HG03175 (cell line): ENCODE measurements around the gene NTNG1.

Experiments
- ATAC-seq: cut with Tn5 transposase; IDR thresholded peaks from one replicate; pipeline ENCODE4 v1.9.1; 2021; ENCODE audit warnings: mild to moderate bottlenecking, moderate library complexity; ENCODE audit not compliant: unreplicated experiment

The NTNG1 gene

DNA sequence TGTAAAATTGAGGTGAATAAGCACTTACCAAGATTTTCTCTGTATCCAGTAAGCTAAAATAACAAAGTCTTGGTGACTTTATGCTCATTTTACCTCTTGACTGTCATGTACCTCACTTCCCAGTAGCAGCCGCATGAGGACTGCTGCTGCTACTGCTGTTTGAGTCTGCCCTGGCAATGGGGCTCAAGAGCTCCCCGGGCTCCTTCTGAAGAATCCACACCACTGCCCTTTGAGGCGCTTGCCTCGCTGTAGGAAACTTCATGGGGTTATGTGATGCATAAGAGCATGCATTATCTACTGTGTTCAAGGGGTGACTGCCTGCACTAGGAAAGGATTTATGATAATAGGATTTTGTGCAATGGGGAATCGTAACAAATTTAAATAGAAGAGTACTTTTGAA is 113.5 kb downstream of the NTNG1 start:
- ATAC-seq: no peak

DNA sequence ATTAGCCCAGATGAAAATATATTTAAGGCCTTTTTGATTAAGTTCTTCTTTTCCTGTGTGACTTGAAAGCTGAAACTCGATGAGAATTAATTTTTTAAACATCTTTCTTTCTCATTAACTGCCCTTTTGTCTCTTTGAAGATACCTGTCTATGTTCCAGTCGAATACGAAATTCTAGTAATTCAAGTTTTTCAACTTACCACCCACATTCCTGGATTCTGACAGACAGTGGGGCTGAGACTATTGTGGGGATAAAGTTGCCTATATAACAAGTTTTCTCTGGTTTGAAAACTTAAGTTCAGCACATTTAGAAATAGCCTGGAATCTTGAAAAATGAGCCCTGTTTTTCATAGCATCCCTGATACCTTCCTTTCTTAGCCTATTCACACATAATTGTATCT is 114.6 kb downstream of the NTNG1 start:
- ATAC-seq: no peak

DNA sequence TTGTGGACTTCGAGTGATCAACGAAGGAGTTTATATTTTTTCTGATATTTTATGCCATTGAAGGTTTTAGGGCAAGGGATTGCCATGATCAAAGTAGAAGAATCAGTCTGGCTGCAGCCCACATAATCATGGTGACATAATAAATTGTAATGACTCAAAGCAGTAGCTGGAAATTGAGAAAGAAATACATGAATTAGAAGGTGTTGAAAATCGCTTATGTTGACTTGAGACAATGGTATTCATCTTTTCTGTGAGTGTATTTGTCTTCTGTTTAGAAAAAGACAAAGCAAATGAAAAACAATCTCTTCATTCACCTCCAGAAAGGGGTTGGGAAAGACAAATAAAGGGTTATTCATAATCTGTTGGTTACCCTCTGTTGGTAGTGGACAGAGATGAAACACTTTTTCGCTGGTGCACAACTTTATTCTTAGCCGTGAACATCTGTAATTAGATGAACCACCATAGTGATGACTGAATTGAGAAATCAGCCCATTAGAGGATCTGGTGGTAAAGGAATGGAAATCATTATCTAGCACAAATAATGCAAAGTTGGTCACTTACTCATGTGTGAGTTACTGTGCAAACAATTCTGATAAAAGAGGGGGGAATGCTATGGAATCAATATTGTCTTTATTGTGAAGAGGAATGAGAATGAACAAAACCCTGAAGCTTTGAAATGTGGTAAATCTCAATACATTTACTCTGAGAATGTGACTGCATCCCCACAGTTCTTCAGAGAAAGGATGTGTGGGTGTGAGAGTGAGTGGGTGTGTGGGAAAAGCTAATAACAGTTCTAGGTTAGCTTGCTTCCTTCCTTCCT is 121.8 kb downstream of the NTNG1 start:
- no peak for ATAC-seq

DNA sequence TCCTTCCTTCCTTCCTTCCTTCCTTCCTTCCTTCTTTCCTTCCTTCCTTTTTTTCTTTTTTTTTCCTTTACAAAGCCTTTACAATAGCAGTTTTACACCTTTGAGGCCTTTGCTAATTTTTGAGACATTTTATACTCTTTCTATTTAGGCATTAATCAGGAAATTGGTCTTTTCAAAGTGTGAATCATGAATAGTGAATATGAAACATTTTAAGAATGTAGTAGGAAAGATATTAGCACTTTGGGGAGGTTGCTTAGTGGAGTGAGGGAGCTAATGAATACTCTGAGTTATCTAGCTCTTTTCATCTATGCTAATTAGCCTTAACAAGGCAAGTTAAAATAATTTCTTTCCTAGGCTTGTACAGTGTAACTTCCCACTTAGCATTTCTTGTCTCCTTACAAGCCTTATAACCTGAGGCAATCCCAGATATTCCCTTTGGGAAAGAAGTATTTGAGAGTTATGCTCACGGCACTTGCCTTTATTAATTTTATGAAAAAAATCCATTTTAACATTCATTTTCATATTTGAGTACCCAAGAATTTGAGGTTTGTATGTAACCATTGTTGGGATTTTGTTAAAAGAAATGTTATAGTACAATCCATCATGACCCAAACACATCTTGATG is 122.6 kb downstream of the NTNG1 start:
- no peak for ATAC-seq

- no peak for ATAC-seq
These were observed 123.2 kb downstream of the NTNG1 start for GRCh38 chr1:107264007-107264406.

DNA sequence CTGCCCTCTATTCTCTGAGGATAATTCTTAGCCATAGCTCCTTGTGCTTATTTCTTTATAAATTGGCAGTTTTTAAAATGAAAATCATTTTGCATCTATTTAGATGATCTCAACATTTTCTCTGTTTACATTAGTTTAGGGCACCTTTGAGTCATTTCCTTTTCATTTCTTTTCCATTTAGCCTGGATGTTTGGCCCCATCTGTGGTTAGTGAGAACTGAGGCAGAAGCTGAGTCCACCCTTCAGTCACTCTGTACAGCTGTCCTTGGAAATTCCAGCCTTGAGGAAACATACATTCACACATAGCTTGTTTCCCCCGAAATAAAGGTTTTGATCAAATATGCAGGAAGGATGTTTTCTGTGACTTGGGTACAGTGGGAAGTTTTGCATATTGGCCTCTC is 123.7 kb downstream of the NTNG1 start:
- no peak for ATAC-seq

DNA sequence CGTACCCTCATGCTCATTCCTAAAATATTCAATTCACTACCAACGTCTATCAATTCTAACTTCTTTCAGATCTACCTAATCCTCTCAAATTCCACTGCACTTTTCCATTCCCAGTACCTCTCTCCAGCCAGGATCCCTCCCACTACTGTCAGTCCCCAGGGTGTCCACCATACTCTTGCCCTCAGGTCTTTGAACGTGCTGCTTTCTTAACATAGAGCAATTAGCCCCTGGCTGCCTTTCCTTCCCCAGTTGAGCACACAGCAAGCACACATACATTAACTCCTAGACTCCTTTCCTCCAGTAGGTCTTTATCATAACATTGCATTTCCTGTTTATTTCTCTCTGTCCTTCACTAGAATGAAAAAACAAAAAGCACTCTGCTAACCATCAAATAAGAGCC is 126.7 kb downstream of the NTNG1 start:
- ATAC-seq: no peak

DNA sequence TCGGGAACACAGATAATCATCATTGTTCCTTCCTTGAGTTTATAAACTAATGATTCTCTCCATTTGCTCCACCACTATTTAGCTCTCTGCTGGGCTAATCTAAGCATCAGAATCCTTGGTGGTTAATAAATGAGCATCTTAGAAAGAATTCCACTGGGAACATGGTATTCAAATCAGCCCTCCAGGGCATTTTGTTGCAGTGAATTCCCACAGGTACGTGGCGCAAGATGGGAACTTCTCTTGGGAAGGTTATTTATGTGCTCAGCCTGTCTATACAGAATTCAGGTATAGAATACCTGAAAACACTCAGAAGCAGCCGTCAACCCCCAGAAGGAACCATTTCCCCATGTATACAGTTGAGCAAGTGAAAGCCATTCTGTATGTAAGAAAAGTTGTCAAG is 131.5 kb downstream of the NTNG1 start:
- ATAC-seq: no peak

DNA sequence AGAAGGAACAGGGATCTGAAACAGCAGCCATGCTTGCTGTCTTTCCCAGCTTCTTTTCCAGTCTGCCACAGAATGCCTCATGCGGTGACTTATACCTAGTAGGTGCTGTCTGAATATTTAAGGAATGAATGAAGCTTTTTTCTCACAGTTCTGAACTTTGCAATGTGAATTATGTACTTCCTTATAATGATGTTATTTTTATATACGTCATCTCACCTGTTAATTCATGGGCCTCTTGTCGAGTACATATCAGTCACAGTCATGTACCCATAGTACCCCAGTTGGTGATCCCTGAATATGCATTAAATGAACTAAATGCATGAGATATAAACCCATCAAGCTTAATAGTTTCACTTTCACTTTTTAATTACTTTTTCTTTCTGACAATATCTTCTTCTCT is 132.7 kb downstream of the NTNG1 start:
- ATAC-seq: no peak

GRCh38 chr1:107274227-107274626 is 133.4 kb downstream of the NTNG1 start:
- no peak for ATAC-seq

DNA sequence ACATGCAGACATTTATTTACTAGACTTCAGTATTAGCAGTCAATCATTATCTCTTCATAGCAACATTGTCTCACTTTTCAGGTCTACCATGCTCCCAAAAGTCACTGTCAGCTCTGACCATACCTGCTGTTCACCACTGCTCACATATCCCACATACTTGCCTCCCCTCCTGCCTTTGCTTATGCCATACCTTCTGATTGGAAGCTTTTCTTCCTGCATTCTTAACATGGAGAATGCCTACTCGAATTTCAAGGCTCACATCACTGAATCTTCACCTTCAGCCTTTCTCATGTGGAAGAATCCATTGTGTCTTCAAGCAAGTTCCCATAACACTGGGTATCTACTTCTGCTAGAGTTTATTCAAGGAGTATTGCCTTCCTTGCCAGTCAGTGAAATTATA is 135.4 kb downstream of the NTNG1 start:
- no peak for ATAC-seq

DNA sequence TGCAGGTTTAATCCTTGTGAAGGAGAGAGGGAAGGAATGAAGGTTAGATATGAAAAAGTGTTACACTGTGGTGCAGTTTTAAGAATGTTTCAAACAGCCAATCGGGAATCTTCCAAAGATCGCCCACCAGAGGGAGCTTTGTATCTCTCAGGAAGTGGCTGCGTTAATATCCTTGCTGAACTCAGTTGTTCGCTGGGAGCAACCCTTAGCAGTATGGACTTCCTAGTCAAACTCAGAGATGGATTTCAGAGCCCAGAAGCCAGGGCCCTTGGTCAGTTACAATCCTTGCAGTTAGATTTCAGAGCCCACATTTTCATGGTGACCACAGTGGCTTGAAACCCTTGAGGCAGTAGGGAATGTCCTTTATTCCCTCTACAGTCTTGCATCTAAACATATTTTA is 136.2 kb downstream of the NTNG1 start:
- ATAC-seq: no peak

GRCh38 chr1:107286125-107286524 is 145.3 kb downstream of the NTNG1 start:
- ATAC-seq: no peak

GRCh38 chr1:107291987-107292386 is 151.1 kb downstream of the NTNG1 start:
- no peak for ATAC-seq

DNA sequence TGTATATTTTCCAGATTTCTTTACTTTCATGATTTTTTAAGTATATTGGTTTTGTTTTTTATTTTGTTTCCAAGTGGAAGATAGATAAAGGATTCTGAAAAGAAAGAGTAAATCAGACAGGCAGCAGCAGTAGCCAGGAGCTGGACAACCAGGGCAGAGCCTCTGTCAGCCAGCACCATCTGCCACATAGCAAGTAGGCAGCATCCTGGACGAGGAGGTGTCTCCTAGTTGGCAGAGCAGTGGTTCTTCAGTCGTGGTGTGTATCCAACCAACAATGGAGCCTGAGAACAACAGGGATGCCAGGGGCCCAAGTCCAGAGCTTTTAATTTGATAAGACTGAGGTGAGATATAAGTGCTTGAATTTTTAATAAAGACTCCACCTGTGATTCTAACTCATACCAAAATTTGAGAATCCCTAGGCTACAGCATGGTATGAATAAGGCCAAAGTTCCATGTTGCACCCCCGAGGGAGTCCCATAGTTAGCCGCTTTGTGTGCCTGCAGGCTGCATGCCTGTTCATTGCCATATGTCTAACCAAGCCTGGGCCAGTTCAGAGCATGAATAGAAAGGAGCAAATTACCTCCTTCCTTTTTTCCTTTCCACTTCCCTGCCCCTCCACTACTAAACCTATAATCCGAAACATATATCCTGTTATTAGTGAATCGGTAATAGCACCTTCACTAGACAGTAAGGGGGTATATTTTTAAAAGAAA is 153.2 kb downstream of the NTNG1 start:
- ATAC-seq: no peak

DNA sequence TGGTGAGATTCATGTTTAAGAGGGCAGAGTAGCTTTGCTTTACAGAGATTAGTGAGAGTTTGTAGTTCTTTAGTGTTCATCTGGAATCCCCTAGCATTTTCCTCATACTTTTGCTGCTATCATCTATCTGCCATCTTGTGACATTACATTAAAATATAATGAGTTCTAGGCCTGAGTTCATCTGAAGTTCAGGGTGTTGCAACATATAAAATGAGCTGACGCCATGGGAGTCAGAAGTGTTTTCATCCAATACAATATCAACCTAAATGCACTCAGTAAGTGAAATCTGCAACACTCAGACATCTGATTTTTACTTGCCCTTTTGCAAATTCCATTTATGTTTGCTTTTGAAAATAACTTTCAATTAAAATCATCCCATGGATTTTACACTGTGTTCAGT is 153.8 kb downstream of the NTNG1 start:
- no peak for ATAC-seq

- ATAC-seq: no peak
These were observed 156.8 kb downstream of the NTNG1 start for GRCh38 chr1:107297681-107298080.

DNA sequence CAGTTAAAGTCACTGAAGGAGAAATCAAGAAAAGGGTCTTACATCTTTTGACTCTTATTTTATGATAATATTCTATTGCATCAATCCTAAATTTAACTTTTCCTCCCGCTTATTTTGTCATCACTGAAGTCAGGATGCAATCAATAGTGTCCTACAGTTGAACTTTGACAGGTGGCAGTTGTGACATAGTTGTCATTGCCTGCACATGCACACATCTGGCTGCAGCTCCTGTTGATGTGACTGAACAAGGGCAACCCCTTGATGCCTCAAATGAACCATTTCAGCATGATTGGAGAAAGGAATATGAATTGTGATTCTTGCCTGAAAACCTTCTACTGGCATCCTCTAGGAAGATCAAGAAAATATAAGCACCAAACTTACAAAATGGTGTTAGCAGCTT is 157.7 kb downstream of the NTNG1 start:
- ATAC-seq: no peak

DNA sequence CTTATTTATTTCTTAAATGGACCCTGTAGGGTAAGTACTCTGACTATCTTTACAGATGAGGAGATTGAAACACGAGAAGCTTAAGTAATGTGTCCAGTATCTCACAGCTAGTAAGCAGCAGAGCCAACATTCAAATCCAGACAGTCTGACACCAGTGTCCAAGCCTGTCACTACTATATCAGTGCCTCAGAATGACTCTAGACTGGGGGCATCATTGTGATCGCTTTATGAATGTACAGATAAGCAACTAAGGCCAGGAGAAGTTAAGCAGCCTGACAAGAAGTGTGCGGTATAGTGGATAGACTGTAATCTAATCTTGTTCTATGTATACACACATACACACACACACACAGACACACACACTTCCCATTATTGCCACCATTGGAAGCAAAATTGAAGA is 158.7 kb downstream of the NTNG1 start:
- no peak for ATAC-seq

DNA sequence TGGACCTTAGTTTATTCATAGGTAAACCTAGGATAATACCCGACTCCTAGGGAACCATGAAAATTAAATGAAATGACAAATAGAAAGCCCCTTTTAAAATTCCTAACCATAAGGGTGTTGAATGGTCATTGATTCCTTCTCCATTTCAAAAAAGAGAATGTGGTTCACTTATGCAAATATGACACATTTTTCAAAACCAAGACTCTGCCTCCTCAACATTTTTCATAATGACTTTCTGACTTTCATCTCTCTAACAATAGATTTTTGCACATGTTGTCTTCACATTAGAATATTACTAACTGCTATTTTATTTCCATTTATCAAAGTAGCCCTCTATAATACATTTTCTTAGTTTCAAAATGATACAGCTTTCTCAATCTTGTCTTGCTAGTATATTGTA is 169.1 kb downstream of the NTNG1 start:
- no peak for ATAC-seq

DNA sequence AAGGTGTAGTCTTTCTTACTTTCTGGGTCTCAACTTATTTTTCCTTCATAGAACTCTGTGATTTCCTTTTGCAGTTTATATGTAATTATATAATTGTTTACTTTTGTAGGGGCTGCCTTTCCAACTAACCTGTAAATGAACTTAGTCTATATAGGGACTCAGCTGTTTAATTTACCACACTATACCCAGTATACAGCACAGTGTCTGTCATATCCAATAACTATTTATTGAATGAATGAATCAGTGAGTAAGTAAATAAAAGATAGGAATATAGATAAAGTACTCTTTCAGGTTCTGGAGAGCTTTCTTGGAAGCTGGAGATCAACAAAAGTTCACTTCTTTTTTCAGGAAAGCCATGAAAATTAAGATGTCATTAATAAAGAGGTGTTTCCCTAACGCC is 174.8 kb downstream of the NTNG1 start:
- ATAC-seq: no peak

DNA sequence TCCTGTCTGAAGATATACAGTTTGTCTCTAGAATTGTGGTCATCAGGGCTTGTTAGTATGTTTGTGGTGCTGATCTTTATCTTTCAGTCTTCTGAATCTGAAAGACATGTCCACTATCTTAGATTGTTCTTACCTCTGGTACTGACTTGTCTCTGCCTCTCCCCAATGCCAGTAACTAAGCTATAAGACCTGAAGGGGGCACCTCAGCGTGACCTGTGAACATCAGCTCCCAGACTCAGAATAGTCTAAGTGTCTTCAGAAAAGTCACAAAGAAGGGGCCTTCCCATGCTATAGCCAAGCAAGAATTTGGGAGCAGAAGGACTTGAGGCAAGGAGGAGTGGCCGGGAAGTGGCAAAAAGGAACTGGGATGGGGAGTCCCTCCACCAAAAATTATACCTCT is 178.1 kb downstream of the NTNG1 start:
- no peak for ATAC-seq
